Measurements from ENCODE around the gene PNLIPRP1.

PNLIPRP1 gene

DNA sequence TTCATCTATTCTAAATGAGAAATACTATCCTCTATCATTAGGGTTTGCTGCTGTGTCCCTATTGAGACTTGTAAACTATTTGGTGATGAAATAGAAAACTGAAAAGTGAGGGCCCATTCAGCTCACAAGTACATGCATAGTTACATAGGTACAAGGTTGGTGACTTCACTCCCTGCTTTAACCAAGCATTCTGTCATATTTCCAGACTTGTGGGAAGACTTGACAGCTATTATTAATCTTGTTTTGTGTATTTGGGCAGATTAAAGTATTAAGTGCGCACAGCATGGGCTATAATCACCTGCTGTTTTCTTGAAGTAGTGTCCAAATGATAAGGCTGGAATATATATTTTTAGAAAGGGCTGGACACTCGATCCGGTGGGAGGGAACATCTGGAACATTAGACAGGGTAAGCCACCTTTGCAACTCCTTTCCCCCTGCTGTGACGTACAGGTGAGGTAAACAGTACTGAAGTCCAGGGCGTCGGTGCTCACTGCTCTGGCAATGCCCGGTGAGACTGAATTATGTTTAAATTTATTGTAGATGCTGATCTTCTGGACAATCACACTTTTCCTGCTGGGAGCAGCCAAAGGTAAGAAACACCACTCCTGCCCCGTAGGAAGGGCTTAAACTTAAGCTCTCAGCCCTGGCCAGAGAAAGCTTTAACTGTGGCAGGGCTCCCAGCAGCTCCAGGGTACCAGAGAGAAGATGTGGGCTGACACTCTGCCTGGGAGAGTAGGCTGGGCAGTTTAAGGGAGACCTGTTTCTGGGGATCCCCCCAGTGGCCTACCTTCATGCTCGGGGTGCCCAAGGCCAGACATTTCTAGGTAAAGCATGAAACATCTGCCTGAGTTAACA is at the start of gene PNLIPRP1:
PNLIPRP1 (plus strand) TSS at position 370 of the 855 bp plus-strand sequence; CDS start at position 541, 171 bp downstream.
- DNase-seq, result no peak

- DNase-seq, result no peak
Observed at GRCh38 chr10:116542007-116542677, 48.6 kb upstream of the PNLIPRP1 start.

- no peak for DNase-seq
Observed at GRCh38 chr10:116545122-116545521, 45.6 kb upstream of the PNLIPRP1 start.

GRCh38 chr10:116545756-116546155 is 45.0 kb upstream of the PNLIPRP1 start, which contains the start of gene PNLIP:
TSS of gene PNLIP (plus strand) at chr10:116545931. CDS start at chr10:116546093, 162 bp downstream.
- no peak for DNase-seq

- DNase-seq, result no peak
Observed at GRCh38 chr10:116548301-116548700, 42.5 kb upstream of the PNLIPRP1 start.

DNA sequence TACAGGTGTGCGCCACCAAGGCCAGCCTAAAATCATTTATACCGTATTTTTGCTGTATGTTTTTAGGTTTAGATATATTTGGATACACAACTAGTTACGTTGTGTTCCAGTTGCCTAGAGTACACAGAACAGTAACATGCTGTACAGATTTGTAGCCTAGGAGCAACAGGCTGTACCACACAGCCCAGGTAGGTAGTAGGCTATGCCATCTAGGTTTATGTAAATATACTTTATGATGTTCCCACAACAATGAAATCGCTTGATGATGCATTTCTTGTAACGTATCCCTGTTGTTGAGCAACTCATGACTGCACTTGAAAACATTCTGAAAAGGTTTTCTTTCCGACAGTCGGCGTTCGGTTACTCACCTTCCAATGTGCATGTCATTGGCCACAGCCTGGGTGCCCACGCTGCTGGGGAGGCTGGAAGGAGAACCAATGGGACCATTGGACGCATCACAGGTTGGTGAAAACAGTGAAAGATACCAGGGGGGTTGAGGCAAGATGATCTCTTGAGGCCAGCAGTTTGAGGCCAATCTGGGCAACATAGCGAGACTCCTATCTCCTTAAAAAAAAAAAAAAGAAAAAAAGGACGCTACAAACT is 37.3 kb upstream of the PNLIPRP1 start:
- DNase-seq, result no peak

GRCh38 chr10:116554628-116555027 is 36.1 kb upstream of the PNLIPRP1 start:
- DNase-seq, result no peak

- no peak for DNase-seq
Observed at GRCh38 chr10:116555880-116556279, 34.9 kb upstream of the PNLIPRP1 start.

DNA sequence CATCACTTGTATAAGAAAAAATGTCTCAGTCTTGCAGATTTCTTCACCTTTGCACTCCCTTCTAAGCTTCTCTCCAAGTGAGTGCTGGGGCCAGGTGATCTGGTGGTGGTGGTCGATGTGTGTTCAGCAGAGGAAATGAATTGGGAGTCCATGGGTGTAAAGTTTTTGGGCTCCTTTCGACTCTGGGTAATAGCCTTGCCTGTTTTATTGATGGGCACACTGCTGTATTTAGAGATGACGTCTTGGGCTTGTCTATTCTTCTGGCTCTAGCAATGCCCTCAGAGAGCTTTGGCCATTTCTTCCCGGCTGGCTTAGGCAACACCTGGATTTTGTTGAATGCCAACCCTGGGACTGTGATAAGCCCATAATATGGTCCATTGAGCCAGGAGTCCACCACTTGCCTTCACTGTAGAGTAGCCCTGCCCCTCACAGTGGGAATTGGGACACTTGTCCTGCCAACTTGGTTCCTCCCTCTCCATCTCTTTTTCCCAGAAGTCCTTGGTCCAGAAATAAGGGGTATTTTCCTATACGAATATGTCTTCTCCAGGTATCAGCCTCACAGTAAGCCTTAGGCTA is 33.4 kb upstream of the PNLIPRP1 start:
- DNase-seq, result no peak

DNA sequence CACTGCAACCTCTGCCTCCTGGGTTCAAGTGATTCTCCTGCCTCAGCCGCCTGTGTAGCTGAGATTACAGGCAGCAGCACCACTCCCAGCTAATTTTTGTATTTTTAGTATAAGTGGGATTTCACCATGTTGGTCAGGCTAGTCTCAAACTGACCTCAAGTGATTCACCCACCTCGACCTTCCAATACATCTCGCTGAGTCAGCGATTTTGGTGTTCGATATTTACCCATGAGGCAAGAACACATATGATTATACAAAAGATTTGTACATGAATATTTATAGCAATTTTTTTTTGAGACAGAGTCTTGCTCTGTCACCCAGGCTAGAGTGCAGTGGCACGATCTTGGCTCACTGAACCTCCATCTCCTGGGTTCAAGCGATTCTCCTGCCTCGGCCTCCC is 25.2 kb upstream of the PNLIPRP1 start:
- DNase-seq, result no peak

- no peak for DNase-seq
Observed at GRCh38 chr10:116566932-116567331, 23.8 kb upstream of the PNLIPRP1 start.

DNA sequence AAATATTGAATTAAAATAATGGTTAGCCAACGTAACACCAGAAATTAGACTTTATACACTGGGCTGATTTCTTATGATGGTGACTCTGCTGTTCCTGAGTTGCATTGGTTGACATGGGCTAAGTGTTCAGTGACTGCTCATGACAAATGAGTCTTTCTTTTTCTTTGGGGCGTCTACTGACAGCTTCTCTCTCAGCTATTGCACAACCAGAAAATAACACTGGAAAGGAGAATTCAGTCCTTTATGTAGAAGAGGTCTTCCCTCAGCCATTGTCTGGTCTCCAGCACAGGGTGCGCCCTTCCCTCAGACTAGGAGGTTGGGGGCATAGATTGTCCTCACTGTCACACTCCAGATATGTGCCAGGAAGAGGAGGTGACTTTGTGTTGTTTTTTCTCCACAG is 23.4 kb upstream of the PNLIPRP1 start:
- DNase-seq, result no peak

DNA sequence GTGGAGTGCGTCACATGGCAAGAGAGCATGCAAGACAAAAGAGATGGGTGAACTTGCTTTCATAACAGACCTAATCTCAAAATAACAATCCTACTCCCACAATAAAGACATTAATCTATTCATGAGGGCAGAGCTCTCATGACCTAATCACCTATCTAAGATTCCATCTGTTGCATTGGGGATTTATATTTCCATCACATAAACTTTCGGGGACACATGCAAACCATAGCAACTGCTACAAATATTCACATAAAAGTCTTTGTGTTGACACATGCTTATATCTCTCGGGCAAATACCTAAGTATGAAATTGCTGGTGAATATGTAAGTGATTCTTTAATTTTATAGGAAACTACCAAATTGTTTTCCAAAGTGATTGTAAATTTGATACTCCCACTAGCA is 16.0 kb upstream of the PNLIPRP1 start:
- DNase-seq, result no peak

- DNase-seq, result no peak
Observed at GRCh38 chr10:116587878-116588591, 2.7 kb upstream of the PNLIPRP1 start.

- no peak for DNase-seq
Observed at GRCh38 chr10:116588995-116589394, 1.8 kb upstream of the PNLIPRP1 start.

- DNase-seq, result no peak
Observed at GRCh38 chr10:116589926-116590325, 833 bp upstream of the PNLIPRP1 start.

- DNase-seq, result no peak
Observed at GRCh38 chr10:116593139-116593740, 2.5 kb downstream of the PNLIPRP1 start.

- DNase-seq, result no peak
Observed at GRCh38 chr10:116594525-116595035, 3.8 kb downstream of the PNLIPRP1 start.

DNA sequence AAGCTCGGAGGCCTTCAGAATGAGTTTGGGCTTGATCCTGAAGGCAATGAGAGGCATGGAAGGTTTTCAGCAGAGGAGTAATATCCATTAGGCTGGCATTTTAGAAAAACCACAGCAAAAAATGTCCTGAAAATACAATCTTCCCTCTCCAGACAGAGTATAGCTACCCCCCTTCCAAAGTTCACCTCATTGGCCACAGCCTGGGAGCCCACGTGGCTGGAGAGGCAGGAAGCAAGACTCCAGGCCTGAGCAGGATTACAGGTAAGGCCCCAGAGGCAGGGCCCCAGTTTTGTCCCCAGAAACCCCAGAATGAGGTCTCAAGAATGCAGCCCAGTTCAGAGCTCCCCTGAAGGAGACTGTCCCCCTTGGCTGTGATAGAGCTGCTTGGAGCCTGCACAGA is 5.3 kb downstream of the PNLIPRP1 start:
- no peak for DNase-seq

GRCh38 chr10:116597543-116597942 is 6.8 kb downstream of the PNLIPRP1 start:
- DNase-seq, result no peak

- no peak for DNase-seq
Observed at GRCh38 chr10:116598329-116598728, 7.6 kb downstream of the PNLIPRP1 start.

GRCh38 chr10:116599991-116600390 is 9.2 kb downstream of the PNLIPRP1 start:
- DNase-seq, result no peak

All from MV-4-11 (cell line).